Duodenal mucosa (tissue), 2 donors: ENCODE measurements around the gene SCIN.
"Not testable (repeated sequence)": the region's sequence is repeated elsewhere in the genome, so short reads cannot be mapped to it uniquely, and the experiment has no call there.

Experiments used
- H3K27ac ChIP-seq: one replicate; pipeline ENCODE4 v1.7.0; 2013; ENCODE audit warnings: low read depth, low read length
- H3K27me3 ChIP-seq, 2 donors: one replicate each; pipeline ENCODE4 v1.7.0; 2013; ENCODE audit warnings: low read length in 2 of 2, control low read depth in 1 of 2; ENCODE audit not compliant: insufficient read depth in 2 of 2, control insufficient read depth in 1 of 2
- H3K36me3 ChIP-seq, 2 donors: one replicate each; pipeline ENCODE4 v1.7.0; 2013; ENCODE audit warnings: low read length in 2 of 2, control low read depth in 1 of 2; ENCODE audit not compliant: insufficient read depth in 2 of 2, control insufficient read depth in 1 of 2
- H3K4me1 ChIP-seq, 2 donors: one replicate each; pipeline ENCODE4 v1.7.0; 2013; ENCODE audit warnings: low read length in 2 of 2, control low read depth in 1 of 2; ENCODE audit not compliant: insufficient read depth in 2 of 2, control insufficient read depth in 1 of 2
- H3K4me3 ChIP-seq, 2 donors: one replicate each; pipeline ENCODE4 v1.7.0; 2013; ENCODE audit warnings: low read length in 2 of 2, low read depth in 1 of 2
- H3K9ac ChIP-seq, 2 donors: one replicate each; pipeline ENCODE4 v1.7.0; 2013; ENCODE audit warnings: low read length in 2 of 2, low read depth in 1 of 2
- H3K9me3 ChIP-seq, 2 donors: one replicate each; pipeline ENCODE4 v1.7.0; 2013; ENCODE audit warnings: low read length in 2 of 2, control low read depth in 1 of 2; ENCODE audit not compliant: control insufficient read depth in 1 of 2

Gene SCIN

GRCh38 chr7:12549106-12549505 lies 21.4 kb upstream of the SCIN start:
- Histone ChIP-seq H3K9me3 (no peaks in the 10 kb centered on the region), H3K27ac (no peak overlapping the region), H3K36me3 (no peaks in the 10 kb centered on the region), H3K27me3 (no peaks in the 10 kb centered on the region), H3K4me1 (peaks cover 0 to under 1% of the 10 kb centered on the region in 2 donors), H3K9ac (no peak overlapping the region), H3K4me3 (no peak overlapping the region)

DNA sequence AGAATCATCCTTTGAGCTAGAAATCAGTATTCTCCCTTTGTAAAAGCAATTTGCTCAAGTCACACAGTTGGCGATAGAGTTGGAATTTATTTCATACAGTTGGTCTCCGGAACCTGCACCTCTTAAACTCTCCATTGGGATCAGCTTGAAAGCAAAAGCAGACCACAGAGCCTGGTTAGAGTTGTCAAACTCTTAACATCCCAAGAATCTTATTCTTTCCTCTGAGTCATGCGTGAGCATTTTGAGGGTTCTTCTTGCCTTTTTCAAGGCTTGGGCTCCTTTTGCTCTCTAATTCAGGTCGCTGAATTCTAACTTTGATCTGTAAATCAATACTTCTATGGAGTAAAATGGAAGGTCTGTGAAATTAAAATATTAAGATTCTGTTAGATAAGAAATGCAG lies 19.6 kb upstream of the SCIN start:
- H3K4me3 ChIP-seq, result no peak overlapping the region
- H3K4me1 ChIP-seq, result peaks cover 0 to 5% of the 10 kb centered on the region in 2 donors
- no peak overlapping the region for H3K27ac ChIP-seq
- no peaks in the 10 kb centered on the region for H3K9me3 ChIP-seq
- no peaks in the 10 kb centered on the region for H3K27me3 ChIP-seq
- H3K36me3 ChIP-seq, result no peaks in the 10 kb centered on the region
- no peak overlapping the region for H3K9ac ChIP-seq

GRCh38 chr7:12552876-12553275 lies 17.6 kb upstream of the SCIN start:
- Histone ChIP-seq H3K4me1 (peaks cover 0 to 5% of the 10 kb centered on the region in 2 donors), H3K4me3 (no peak overlapping the region), H3K27ac (no peak overlapping the region), H3K9ac (no peak overlapping the region), H3K27me3 (no peaks in the 10 kb centered on the region), H3K36me3 (no peaks in the 10 kb centered on the region), H3K9me3 (no peaks in the 10 kb centered on the region)

DNA sequence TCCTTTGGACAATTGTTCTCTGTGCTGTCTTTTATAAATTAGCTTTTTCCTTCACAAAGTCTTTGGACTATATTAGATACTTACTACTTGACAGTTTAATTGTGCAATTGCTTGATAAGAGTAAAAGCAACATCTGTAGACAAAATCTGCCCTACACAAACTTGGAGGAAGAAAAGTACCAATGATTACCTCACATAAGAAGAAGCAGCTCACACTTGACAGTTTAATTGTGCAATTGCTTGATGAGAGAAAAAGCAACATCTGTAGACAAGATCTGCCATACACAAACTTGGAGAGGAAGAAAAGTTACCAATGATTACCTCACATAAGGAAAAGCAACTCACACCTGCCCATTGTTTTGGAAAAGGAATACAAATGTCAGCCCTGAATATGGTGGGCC lies 17.1 kb upstream of the SCIN start:
- Histone ChIP-seq H3K9me3 (no peaks in the 10 kb centered on the region), H3K27me3 (no peaks in the 10 kb centered on the region), H3K4me1 (peaks cover 0 to 5% of the 10 kb centered on the region in 2 donors), H3K4me3 (no peak overlapping the region), H3K9ac (no peak overlapping the region), H3K27ac (no peak overlapping the region), H3K36me3 (no peaks in the 10 kb centered on the region)

DNA sequence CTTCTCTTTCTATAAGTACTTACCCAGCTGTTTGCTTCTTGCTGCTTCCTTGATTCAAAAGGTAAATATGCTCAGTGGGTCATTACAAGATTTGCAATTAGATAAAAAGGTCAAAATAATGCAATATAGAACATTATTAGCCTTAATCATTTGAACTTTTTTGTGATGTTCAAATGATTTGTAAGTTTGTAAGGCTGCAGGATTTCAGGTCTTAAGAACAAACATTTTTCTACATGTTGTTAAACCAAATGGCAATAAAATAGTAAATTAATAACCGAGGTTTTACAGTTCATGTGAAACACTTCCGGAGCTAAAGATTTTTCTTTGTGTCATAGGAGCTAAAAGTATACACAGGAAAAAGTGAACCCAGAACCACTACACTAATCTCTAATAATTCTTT lies 16.2 kb upstream of the SCIN start:
- H3K4me3 ChIP-seq, result no peak overlapping the region
- H3K27me3 ChIP-seq, result no peaks in the 10 kb centered on the region
- H3K4me1 ChIP-seq, result peaks cover 0 to 5% of the 10 kb centered on the region in 2 donors
- H3K9ac ChIP-seq, result no peak overlapping the region
- no peaks in the 10 kb centered on the region for H3K9me3 ChIP-seq
- H3K36me3 ChIP-seq, result no peaks in the 10 kb centered on the region
- no peak overlapping the region for H3K27ac ChIP-seq

DNA sequence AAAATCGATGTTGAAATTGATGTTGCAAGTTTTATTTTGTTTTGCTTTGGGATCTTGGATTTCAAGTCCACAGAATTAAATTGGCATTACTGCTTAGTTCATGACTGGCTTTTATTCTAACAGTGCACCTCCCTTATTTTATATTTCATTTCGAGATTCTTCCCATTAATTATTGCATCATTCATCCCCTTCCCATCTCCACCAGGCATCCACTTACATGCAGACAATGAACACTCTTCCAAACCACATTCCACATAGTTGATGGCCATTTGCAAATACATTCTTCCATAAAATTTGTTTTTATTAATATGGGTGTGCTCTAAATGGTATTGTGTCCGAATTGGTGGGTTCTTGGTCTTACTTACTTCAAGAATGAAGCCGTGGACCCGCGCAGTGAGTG lies 15.6 kb upstream of the SCIN start:
- Histone ChIP-seq H3K27me3 (no peaks in the 10 kb centered on the region), H3K4me1 (peaks cover 0 to 5% of the 10 kb centered on the region in 2 donors), H3K36me3 (no peaks in the 10 kb centered on the region), H3K9me3 (no peaks in the 10 kb centered on the region), H3K4me3 (no peak overlapping the region), H3K27ac (no peak overlapping the region), H3K9ac (no peak overlapping the region)

- not testable (repeated sequence) for H3K9ac ChIP-seq, H3K9me3 ChIP-seq, H3K27me3 ChIP-seq, H3K4me1 ChIP-seq, H3K27ac ChIP-seq, H3K4me3 ChIP-seq, H3K36me3 ChIP-seq
Observed at GRCh38 chr7:12555695-12556094, 14.8 kb upstream of the SCIN start.

DNA sequence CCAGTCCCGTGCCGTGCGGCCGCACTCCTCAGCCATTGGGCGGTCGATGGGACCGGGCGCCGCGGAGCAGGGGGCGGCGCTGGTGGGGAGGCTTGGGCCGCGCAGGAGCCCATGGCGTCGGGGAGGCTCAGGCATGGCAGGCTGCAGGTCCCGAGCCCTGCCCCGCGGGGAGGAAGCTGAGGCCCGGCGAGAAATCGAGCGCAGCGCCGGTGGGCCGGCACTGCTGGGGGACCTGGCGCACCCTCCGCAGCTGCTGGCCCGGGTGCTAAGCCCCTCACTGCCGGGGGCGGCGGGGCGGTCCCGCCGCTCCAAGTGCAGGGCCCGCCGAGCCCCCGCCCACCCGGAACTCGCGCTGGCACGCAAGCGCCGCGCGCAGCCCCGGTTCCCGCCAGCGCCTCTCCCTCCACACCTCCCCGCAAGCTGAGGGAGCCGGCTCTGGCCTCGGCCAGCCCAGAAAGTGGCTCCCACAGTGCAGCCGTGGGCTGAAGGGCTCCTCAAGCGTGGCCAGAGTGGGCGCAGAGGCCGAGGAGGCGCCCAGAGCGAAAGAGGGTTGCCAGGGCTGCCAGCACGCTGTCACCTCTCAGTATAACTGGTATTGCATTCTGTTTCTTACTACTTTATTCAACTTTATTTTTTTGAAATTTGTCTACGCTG lies 14.3 kb upstream of the SCIN start:
- H3K4me3 ChIP-seq, H3K9ac ChIP-seq, H3K9me3 ChIP-seq, H3K36me3 ChIP-seq, H3K27me3 ChIP-seq, H3K27ac ChIP-seq, H3K4me1 ChIP-seq: not testable (repeated sequence)

- Histone ChIP-seq H3K9me3 (no peaks in the 10 kb centered on the region), H3K4me1 (peaks cover 0 to 5% of the 10 kb centered on the region in 2 donors), H3K9ac (no peak overlapping the region), H3K27me3 (no peaks in the 10 kb centered on the region), H3K27ac (no peak overlapping the region), H3K36me3 (no peaks in the 10 kb centered on the region), H3K4me3 (no peak overlapping the region)
Observed at GRCh38 chr7:12557282-12557681, 13.2 kb upstream of the SCIN start.

DNA sequence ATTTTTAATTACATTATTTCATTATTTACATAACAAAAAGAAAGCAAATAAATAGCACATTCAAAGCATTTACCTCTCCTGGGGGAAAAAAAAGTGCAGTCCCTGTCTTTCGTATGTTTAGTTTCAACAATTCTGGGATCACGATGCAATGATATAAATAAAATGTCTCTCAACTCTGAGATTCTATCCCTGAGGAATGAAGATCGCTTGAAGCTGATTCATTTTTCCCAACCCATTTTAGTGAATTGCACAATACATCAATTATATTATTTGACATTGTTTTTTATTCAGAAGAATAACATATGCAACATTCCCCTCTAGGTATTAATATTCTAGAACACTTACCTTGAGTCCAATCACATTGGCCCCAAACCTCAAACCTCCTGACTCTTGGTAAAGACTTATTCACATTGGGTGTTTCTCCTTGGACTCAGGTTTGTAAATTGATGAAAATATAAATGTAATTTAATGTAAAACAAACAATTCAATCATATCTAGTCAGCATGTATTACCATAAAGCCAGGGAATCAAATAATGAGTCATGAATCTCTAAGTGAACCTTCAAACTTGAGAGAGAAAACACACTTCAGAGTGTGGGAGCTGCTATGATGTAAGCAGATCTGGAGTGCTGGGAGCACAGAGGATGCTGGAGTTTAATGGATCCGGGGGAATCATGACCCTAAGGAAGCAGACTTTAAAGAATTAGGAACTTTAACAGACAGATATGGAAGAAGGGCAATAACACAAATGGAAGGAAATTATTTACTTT lies 5.3 kb upstream of the SCIN start:
- Histone ChIP-seq H3K4me3 (no peak overlapping the region), H3K36me3 (no peaks in the 10 kb centered on the region), H3K4me1 (peaks cover 8 to 15% of the 10 kb centered on the region in 2 donors), H3K9ac (no peak overlapping the region), H3K27ac (no peak overlapping the region), H3K27me3 (peaks cover 0 to 1% of the 10 kb centered on the region in 2 donors), H3K9me3 (no peaks in the 10 kb centered on the region)
